Kidney (tissue), 14 donors: ENCODE data around the gene ZNF44. TPM values are rescaled to one million over a fixed set of nuclear protein-coding genes. Genes with fewer than 3 reads are reported as not detected.
A peak's percentile ranks its signal among the peaks of the same experiment; 100 is the strongest.

Experiments
- DNase-seq, 5 donors: peaks; one replicate each; pipeline ENCODE4 v3.0.0-alpha.2; 2013 to 2020
- FAIRE-seq: peaks from 2 replicates; lab custom pipeline; 2012; peaks lifted over from hg19 to GRCh38; lab: Jason Lieb, UNC
- H3K27ac ChIP-seq, 2 donors: one replicate each; pipeline ENCODE4 v1.7.0; 2013; ENCODE audit warnings: low read depth in 2 of 2, low read length in 2 of 2, inconsistent platforms in 1 of 2
- H3K27me3 ChIP-seq: one replicate; pipeline ENCODE4 v1.7.1; 2013; ENCODE audit warnings: low read length, inconsistent platforms; ENCODE audit not compliant: control insufficient read depth, insufficient read depth
- H3K36me3 ChIP-seq, 3 donors: one replicate each; pipeline versions ENCODE4 v1.7.0 to v1.7.1; 2013; ENCODE audit warnings: low read length in 3 of 3, control low read depth in 1 of 3, inconsistent platforms in 1 of 3; ENCODE audit not compliant: insufficient read depth in 3 of 3, control insufficient read depth in 2 of 3
- H3K4me1 ChIP-seq, 3 donors: one replicate each; pipeline versions ENCODE4 v1.7.0 to v1.7.1; 2013; ENCODE audit warnings: low read length in 3 of 3, inconsistent platforms in 1 of 3, low read depth in 1 of 3; ENCODE audit not compliant: control insufficient read depth in 2 of 3, insufficient read depth in 2 of 3
- H3K4me3 ChIP-seq, 3 donors: one replicate each; pipeline versions ENCODE4 v1.7.0 to v1.8.1; 2013; ENCODE audit warnings: low read length in 3 of 3, control low read depth in 1 of 3, inconsistent platforms in 1 of 3
- H3K9ac ChIP-seq, 3 donors: one replicate each; pipeline versions ENCODE4 v1.7.0 to v1.7.1; 2013; ENCODE audit warnings: low read length in 3 of 3, control low read depth in 1 of 3, inconsistent platforms in 1 of 3
- H3K9me3 ChIP-seq, 3 donors: one replicate each; pipeline versions ENCODE4 v1.7.0 to v1.7.1; 2013; ENCODE audit warnings: low read length in 3 of 3, control low read depth in 1 of 3, inconsistent platforms in 1 of 3; ENCODE audit not compliant: control insufficient read depth in 2 of 3, insufficient read depth in 1 of 3
- intact Hi-C: fragments of 100-400 bp; cut with DNase I; formaldehyde crosslinking; loops from one replicate; pipeline ENCODE4 v1.11.1; 2022
- polyA plus RNA-seq: library from polyadenylated mRNA; stranded (reverse); fragments of 350-450 nt; fragmentation: Illumina TruSeq; extraction: RNeasy Lipid Tissue Mini Kit (QIAGEN cat#74804); gene quantifications from one replicate; pipeline ENCODE4 v1.2.3, GENCODE V29; 2014; ENCODE audit warnings: low read depth, low replicate concordance; ENCODE audit not compliant: insufficient read depth
- total RNA-seq: library from RNA; stranded (reverse); fragmentation: NEBNext Ultra II Directional; extraction: Animal tissue kit (Norgen Biotek cat#: 25700); gene quantifications from one replicate; pipeline ENCODE4 v1.2.1, GENCODE V29; 2021
- TF ChIP-seq, protein P1 (sequence below): IDR thresholded peaks from 3 replicates; pipeline ENCODE4 v1.5.1; 2012; ENCODE audit warnings: mild to moderate bottlenecking, moderate library complexity, borderline replicate concordance; ENCODE audit not compliant: insufficient read depth; ENCODE audit errors: extremely low read depth
- donor health status: control.
- donor health status: control.
- donor health status: control.
- donor health status: control.
- donor health status: control.
- donor health status: DM: yes; HTN: yes; CAD: no.
- donor health status: Normal renal cell carcinoma (clear cell type).

The ZNF44 gene
- total and polyA plus RNA-seq, 2 donors from 2014 or later, result 27.1 to 35.5 TPM

DNA sequence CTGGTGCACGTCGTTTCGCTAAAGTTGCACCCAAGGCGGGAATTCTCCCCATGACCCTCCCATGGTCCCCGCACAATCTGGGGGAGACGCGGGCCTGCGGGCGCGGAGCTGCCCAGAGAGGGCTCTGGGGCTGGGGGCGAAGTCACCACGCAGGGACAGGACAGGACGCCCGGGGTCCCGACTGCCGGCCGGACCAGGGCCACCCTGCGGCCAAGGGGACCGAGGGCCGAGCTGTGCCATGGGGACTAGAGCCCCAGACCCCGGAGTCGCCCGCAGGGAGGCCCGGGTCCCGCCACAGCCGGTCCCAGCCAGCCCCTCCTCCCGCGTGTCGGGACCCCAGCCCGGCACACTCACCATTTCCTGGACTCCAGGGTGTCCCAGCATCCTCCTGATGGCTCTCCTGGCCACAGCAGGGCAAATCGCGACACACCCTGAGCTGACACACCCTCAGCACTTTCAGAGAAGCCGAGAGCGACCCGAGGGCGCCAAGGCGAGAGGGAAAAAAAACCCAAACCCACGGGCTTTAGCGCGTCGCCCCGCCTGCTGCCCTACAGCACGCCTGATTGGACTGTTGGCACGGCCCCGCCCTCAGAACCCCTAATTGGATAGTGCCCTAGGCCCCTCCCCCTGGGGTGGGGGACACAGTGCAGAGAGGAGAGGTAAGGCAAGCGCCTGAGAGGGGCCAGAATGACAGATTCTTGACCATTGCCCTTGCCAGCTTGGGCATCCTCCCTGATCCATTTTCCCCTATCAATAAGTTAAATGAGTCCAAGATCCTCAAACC lies 28.6 kb downstream of the ZNF44 start:
- peak in 1 of 5 donors; percentile 67 for DNase-seq
- peaks cover 4 to 30% (median 6%) of the 10 kb centered on the region in 3 donors for H3K9me3 ChIP-seq
- intact Hi-C loops, result no loop called here
- FAIRE-seq, result no peak
- no peak overlapping the region for H3K27ac ChIP-seq
- no peak overlapping the region for H3K4me3 ChIP-seq
- H3K27me3 ChIP-seq, result no peaks in the 10 kb centered on the region
- no peak overlapping the region for H3K9ac ChIP-seq
- peaks cover 5 to 9% (median 6%) of the 10 kb centered on the region in 3 donors for H3K36me3 ChIP-seq
- TF ChIP-seq, protein P1, sequence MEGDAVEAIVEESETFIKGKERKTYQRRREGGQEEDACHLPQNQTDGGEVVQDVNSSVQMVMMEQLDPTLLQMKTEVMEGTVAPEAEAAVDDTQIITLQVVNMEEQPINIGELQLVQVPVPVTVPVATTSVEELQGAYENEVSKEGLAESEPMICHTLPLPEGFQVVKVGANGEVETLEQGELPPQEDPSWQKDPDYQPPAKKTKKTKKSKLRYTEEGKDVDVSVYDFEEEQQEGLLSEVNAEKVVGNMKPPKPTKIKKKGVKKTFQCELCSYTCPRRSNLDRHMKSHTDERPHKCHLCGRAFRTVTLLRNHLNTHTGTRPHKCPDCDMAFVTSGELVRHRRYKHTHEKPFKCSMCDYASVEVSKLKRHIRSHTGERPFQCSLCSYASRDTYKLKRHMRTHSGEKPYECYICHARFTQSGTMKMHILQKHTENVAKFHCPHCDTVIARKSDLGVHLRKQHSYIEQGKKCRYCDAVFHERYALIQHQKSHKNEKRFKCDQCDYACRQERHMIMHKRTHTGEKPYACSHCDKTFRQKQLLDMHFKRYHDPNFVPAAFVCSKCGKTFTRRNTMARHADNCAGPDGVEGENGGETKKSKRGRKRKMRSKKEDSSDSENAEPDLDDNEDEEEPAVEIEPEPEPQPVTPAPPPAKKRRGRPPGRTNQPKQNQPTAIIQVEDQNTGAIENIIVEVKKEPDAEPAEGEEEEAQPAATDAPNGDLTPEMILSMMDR, result no peak
- H3K4me1 ChIP-seq, result no peaks in the 10 kb centered on the region

DNA sequence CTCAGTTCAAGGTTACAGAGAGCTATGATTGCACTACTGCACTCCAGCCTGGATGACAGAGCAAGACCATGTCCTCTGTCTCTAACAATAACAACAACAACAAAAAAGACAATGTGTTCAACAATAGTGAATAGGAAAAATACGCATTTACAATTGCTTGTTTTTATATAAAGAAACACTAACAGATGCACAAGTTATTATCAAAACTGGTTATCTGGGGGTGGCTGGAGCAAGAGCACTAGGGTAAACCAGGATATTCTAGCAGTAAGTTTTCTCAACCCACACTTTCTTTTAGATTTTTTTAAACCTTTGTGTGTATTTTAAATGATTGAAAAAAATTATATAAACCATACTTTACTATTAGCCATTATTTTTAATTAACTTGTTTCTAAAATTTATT lies 33.1 kb downstream of the ZNF44 start:
- H3K9me3 ChIP-seq, result peaks cover 0 to 8% (median 0%) of the 10 kb centered on the region in 3 donors
- peak; percentile 50 for FAIRE-seq

DNA sequence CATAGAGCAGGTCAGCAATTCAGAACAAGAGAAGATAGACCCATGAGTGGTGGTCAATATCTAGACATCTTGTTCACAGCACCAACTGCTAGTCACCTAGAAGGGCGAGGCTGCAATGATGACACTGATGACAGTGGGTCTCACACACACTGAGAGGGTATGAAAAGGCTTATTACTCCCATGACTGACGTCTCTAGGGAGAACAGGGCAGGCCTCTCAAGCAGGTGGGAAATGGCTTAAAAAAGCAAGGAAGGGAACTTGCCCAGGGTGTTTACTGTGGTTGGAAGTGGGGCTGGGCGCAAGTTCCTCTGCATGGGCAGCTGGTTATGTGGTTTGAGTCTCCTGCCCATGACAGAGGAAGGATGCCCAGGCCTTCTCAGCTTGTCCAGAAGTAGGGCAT lies 33.8 kb downstream of the ZNF44 start:
- peaks cover 0 to 8% (median 0%) of the 10 kb centered on the region in 3 donors for H3K9me3 ChIP-seq
- H3K9ac ChIP-seq, result no peak overlapping the region
- H3K27me3 ChIP-seq, result no peaks in the 10 kb centered on the region
- no peak overlapping the region for H3K4me3 ChIP-seq
- no peaks in the 10 kb centered on the region for H3K4me1 ChIP-seq
- TF ChIP-seq, protein P1, result no peak
- intact Hi-C loops, result no loop called here
- H3K27ac ChIP-seq, result no peak overlapping the region
- H3K36me3 ChIP-seq, result no peaks in the 10 kb centered on the region
- DNase-seq (no peak), FAIRE-seq (no peak)

More for the DNA sequence above, 33.1 kb downstream of the ZNF44 start:
- DNase-seq, result no peak
- intact Hi-C loops, result no loop called here
- TF ChIP-seq, protein P1, result no peak
- Histone ChIP-seq H3K9ac (no peak overlapping the region), H3K4me3 (no peak overlapping the region), H3K4me1 (no peaks in the 10 kb centered on the region), H3K27ac (no peak overlapping the region), H3K27me3 (no peaks in the 10 kb centered on the region), H3K36me3 (no peaks in the 10 kb centered on the region)
